D721Med (cell line): Measurements from ENCODE around the gene YWHAE.

Experiments
- DNase-seq: peaks from one replicate; pipeline ENCODE4 v3.0.0; 2011; ENCODE audit warnings: low spot score; ENCODE audit not compliant: insufficient read length
- FAIRE-seq: peaks from 2 replicates; lab custom pipeline; 2011; peaks lifted over from hg19 to GRCh38; lab: Jason Lieb, UNC
- CTCF ChIP-seq: IDR thresholded peaks from 2 replicates; pipeline ENCODE4 v1.5.1; 2012; ENCODE audit warnings: mild to moderate bottlenecking, control low read depth; ENCODE audit not compliant: insufficient read depth; ENCODE audit errors: missing control alignments

The YWHAE gene

GRCh38 chr17:1299552-1300370 lies 100.3 kb downstream of the YWHAE start:
- DNase-seq: no peak
- no peak for TF ChIP-seq CTCF
- FAIRE-seq: no peak

GRCh38 chr17:1298606-1299005 lies 101.4 kb downstream of the YWHAE start:
- no peak for FAIRE-seq
- DNase-seq: no peak
- TF ChIP-seq CTCF: no peak
